H9 (cell line): ENCODE data around the gene G3BP1. TPM values are rescaled to one million over a fixed set of nuclear protein-coding genes. Genes with fewer than 3 reads are reported as not detected.

Source experiments
- DNase-seq: peaks from one replicate; pipeline ENCODE4 v3.0.0-alpha.2; 2017
- H2AFZ ChIP-seq: one replicate; pipeline ENCODE4 v1.6.1; 2013; ENCODE audit warnings: mild to moderate bottlenecking, low read length, control low read depth, moderate library complexity
- H2AK5ac ChIP-seq: 2 replicates; pipeline ENCODE4 v1.6.1; 2013; ENCODE audit warnings: low read length, control low read depth, mixed read lengths; ENCODE audit not compliant: insufficient read length
- H2BK120ac ChIP-seq: one replicate; pipeline ENCODE4 v1.6.1; 2013; ENCODE audit warnings: low read depth, mild to moderate bottlenecking, low read length, control low read depth, inconsistent platforms; ENCODE audit not compliant: poor library complexity, severe bottlenecking
- H2BK12ac ChIP-seq: 2 replicates; pipeline ENCODE4 v1.6.1; 2013; ENCODE audit warnings: low read length, control low read depth, mixed read lengths, low read depth; ENCODE audit not compliant: insufficient read length
- H2BK15ac ChIP-seq: 2 replicates; pipeline ENCODE4 v1.6.1; 2013; ENCODE audit warnings: low read depth, low read length, control low read depth
- H2BK20ac ChIP-seq: one replicate; pipeline ENCODE4 v1.6.1; 2013; ENCODE audit warnings: low read depth, mild to moderate bottlenecking, low read length, control low read depth, inconsistent platforms; ENCODE audit not compliant: poor library complexity, severe bottlenecking
- H2BK5ac ChIP-seq: 2 replicates; pipeline ENCODE4 v1.6.1; 2013; ENCODE audit warnings: low read length, control low read depth, mixed read lengths; ENCODE audit not compliant: insufficient read length
- H3K14ac ChIP-seq: 2 replicates; pipeline ENCODE4 v1.6.1; 2013; ENCODE audit warnings: low read length, control low read depth; ENCODE audit not compliant: insufficient read depth
- H3K18ac ChIP-seq: 2 replicates; pipeline ENCODE4 v1.6.1; 2013; ENCODE audit warnings: low read depth, mild to moderate bottlenecking, mixed read lengths, low read length, control low read depth; ENCODE audit not compliant: insufficient read length
- H3K23ac ChIP-seq: 2 replicates; pipeline ENCODE4 v1.6.1; 2013; ENCODE audit warnings: low read length, control low read depth, mixed read lengths, low read depth; ENCODE audit not compliant: insufficient read length
- H3K23me2 ChIP-seq: 2 replicates; pipeline ENCODE4 v1.6.1; 2013; ENCODE audit warnings: low read depth, mild to moderate bottlenecking, mixed read lengths, low read length, control low read depth; ENCODE audit not compliant: insufficient read length, poor library complexity, severe bottlenecking
- H3K27ac ChIP-seq: 2 replicates; pipeline ENCODE4 v1.5.1; 2013; ENCODE audit warnings: low read length, control low read depth, mixed read lengths, low read depth; ENCODE audit not compliant: insufficient read length
- H3K27me3 ChIP-seq: 2 replicates; pipeline ENCODE4 v1.6.1; 2013; ENCODE audit warnings: low read length, control low read depth, inconsistent platforms; ENCODE audit not compliant: insufficient read depth
- H3K4ac ChIP-seq: 2 replicates; pipeline ENCODE4 v1.6.1; 2013; ENCODE audit warnings: low read depth, mild to moderate bottlenecking, control low read depth, inconsistent platforms, low read length, moderate library complexity
- H3K4me1 ChIP-seq: 2 replicates; pipeline ENCODE4 v1.6.1; 2013; ENCODE audit warnings: low read length, control low read depth, inconsistent platforms; ENCODE audit not compliant: insufficient read depth
- H3K4me2 ChIP-seq: 2 replicates; pipeline ENCODE4 v1.6.1; 2013; ENCODE audit warnings: low read length, control low read depth, mixed read lengths; ENCODE audit not compliant: insufficient read length, insufficient read depth
- H3K56ac ChIP-seq: 2 replicates; pipeline ENCODE4 v1.6.1; 2013; ENCODE audit warnings: low read depth, mild to moderate bottlenecking, mixed read lengths, low read length, control low read depth; ENCODE audit not compliant: insufficient read length
- H3K79me1 ChIP-seq: 2 replicates; pipeline ENCODE4 v1.6.1; 2013; ENCODE audit warnings: low read depth, mild to moderate bottlenecking, moderate library complexity, low read length, control low read depth, inconsistent platforms; ENCODE audit not compliant: insufficient read depth, poor library complexity, severe bottlenecking
- H3K79me2 ChIP-seq: 2 replicates; pipeline ENCODE4 v1.6.1; 2013; ENCODE audit warnings: low read length, control low read depth, inconsistent platforms; ENCODE audit not compliant: insufficient read depth
- H3K9ac ChIP-seq: 2 replicates; pipeline ENCODE4 v1.6.1; 2013; ENCODE audit warnings: low read length, control low read depth, mixed read lengths; ENCODE audit not compliant: insufficient read length; ENCODE audit errors: extremely low read depth
- H3K9me3 ChIP-seq: one replicate; pipeline ENCODE4 v1.6.1; 2013; ENCODE audit warnings: low read depth, low read length, inconsistent platforms; ENCODE audit not compliant: control insufficient read depth
- H3T11ph ChIP-seq: one replicate; pipeline ENCODE4 v1.6.1; 2013; ENCODE audit warnings: mild to moderate bottlenecking, low read length, control low read depth, inconsistent platforms
- H4K20me1 ChIP-seq: one replicate; pipeline ENCODE4 v1.6.1; 2013; ENCODE audit not compliant: control insufficient read depth, insufficient read length, insufficient read depth
- H4K5ac ChIP-seq: 2 replicates; pipeline ENCODE4 v1.6.1; 2013; ENCODE audit warnings: low read depth, mild to moderate bottlenecking, mixed read lengths, low read length, control low read depth; ENCODE audit not compliant: insufficient read length
- H4K8ac ChIP-seq: replicated peaks from 2 replicates; pipeline ENCODE4 v1.6.1; 2013; ENCODE audit warnings: low read length, control low read depth, mixed read lengths, low read depth; ENCODE audit not compliant: insufficient read length
- H4K91ac ChIP-seq: 2 replicates; pipeline ENCODE4 v1.6.1; 2013; ENCODE audit warnings: low read depth, mild to moderate bottlenecking, moderate library complexity, mixed read lengths, low read length, control low read depth; ENCODE audit not compliant: insufficient read length
- H3K27ac Mint-ChIP-seq, 3 experiments: 2 replicates in 2 of 3; 3 replicates in 1 of 3; pipeline ENCODE4 v1.8.0; 2020 to 2021; ENCODE audit warnings: mixed read lengths in 3 of 3, mild to moderate bottlenecking in 1 of 3, moderate library complexity in 1 of 3
- H3K27me3 Mint-ChIP-seq: 2 replicates; pipeline ENCODE4 v1.8.0; 2021; ENCODE audit warnings: low read depth, mild to moderate bottlenecking, moderate library complexity, mixed read lengths
- H3K36me3 Mint-ChIP-seq, 3 experiments: 2 replicates in 2 of 3; 3 replicates in 1 of 3; pipeline ENCODE4 v1.8.0; 2020 to 2021; ENCODE audit warnings: low read depth in 3 of 3, mixed read lengths in 3 of 3; ENCODE audit not compliant: insufficient read depth in 1 of 3
- H3K4me1 Mint-ChIP-seq, 2 experiments: 2 replicates each; pipeline ENCODE4 v1.8.0; 2020; ENCODE audit warnings: mixed read lengths in 2 of 2
- H3K4me3 Mint-ChIP-seq, 2 experiments: 2 replicates in 1 of 2; 3 replicates in 1 of 2; pipeline ENCODE4 v1.8.0; 2020 to 2021; ENCODE audit warnings: mild to moderate bottlenecking in 2 of 2, mixed read lengths in 2 of 2, moderate library complexity in 1 of 2
- H3K9me3 Mint-ChIP-seq, 2 experiments: 2 replicates in 1 of 2; 3 replicates in 1 of 2; pipeline ENCODE4 v1.8.0; 2020; ENCODE audit warnings: mild to moderate bottlenecking in 2 of 2, mixed read lengths in 2 of 2, moderate library complexity in 1 of 2
- CTCF ChIP-seq: fragments of 200-600 bp; sonication (generic); conservative IDR thresholded peaks from 3 replicates; pipeline ENCODE4 v1.8.0; 2021; ENCODE audit warnings: antibody characterized with exemption, mild to moderate bottlenecking
- WGBS: extraction: QIAGEN DNeasy Blood & Tissue Kit; methylation state at CpG from one replicate; pipeline ENCODE4 v1.1.7; 2013; ENCODE audit warnings: missing lambda C conversion rate, low lambda C conversion rate, mixed read lengths; ENCODE audit not compliant: insufficient read length; ENCODE audit errors: extremely low coverage; 5-methylcytosine and 5-hydroxymethylcytosine counted together
- total RNA-seq: library from RNA; stranded (reverse); gene quantifications from 2 replicates; pipeline ENCODE4 v1.2.1, GENCODE V29; 2021

The G3BP1 gene
- total RNA-seq, 1 experiment from 2014 or later, result 439 TPM

GRCh38 chr5:151734064-151734408, 37.7 kb upstream of the G3BP1 start:
- Mint-ChIP-seq H3K36me3 (peaks cover 12 to 19% (median 13%) of the 10 kb centered on the region in 3 experiments), H3K9me3 (peaks cover 17 to 18% of the 10 kb centered on the region in 2 experiments), H3K27me3 (no peaks in the 10 kb centered on the region), H3K4me1 (peaks cover 13 to 22% of the 10 kb centered on the region in 2 experiments), H3K4me3 (no peak overlapping the region), H3K27ac (no peak overlapping the region)
- H2BK5ac ChIP-seq, result no peak overlapping the region
- no peaks in the 10 kb centered on the region for H3K79me1 ChIP-seq
- DNase-seq, result no peak
- no peak overlapping the region for H2AK5ac ChIP-seq
- H4K8ac ChIP-seq, result no peak overlapping the region
- no peak overlapping the region for H3K9ac ChIP-seq
- peaks cover 3% of the 10 kb centered on the region; the same call in 1 of the 2 replicates for H3K4me1 ChIP-seq
- H3K14ac ChIP-seq, result no peak overlapping the region
- no peak overlapping the region for H2BK15ac ChIP-seq
- H3K4ac ChIP-seq, result no peak overlapping the region
- no peaks in the 10 kb centered on the region for H3K27me3 ChIP-seq
- H3K4me2 ChIP-seq, result no peak overlapping the region
- H3K27ac ChIP-seq, result no peak overlapping the region
- H2BK12ac ChIP-seq, result no peak overlapping the region
- H2BK120ac ChIP-seq, result no peak overlapping the region
- no peak overlapping the region for H2BK20ac ChIP-seq
- no CpG with 5 or more reads among the region's 3 CpGs for WGBS
- H3K79me2 ChIP-seq, result no peaks in the 10 kb centered on the region
- H3K18ac ChIP-seq, result no peak overlapping the region
- H3K23me2 ChIP-seq, result no peaks in the 10 kb centered on the region
- no peak overlapping the region for H3T11ph ChIP-seq
- no peak for TF ChIP-seq CTCF
- no peak overlapping the region for H4K5ac ChIP-seq
- no peaks in the 10 kb centered on the region for H4K20me1 ChIP-seq
- peaks cover 9% of the 10 kb centered on the region for H3K9me3 ChIP-seq
- no peak overlapping the region for H3K56ac ChIP-seq
- no peak overlapping the region for H2AFZ ChIP-seq
- no peak overlapping the region for H4K91ac ChIP-seq
- no peak overlapping the region for H3K23ac ChIP-seq
